ENCODE results near the gene ABCA2. TPM values are rescaled to one million over a fixed set of nuclear protein-coding genes. Genes with fewer than 3 reads are reported as not detected.
A peak's percentile ranks its signal among the peaks of the same experiment; 100 is the strongest.
"Not testable (repeated sequence)": the region's sequence is repeated elsewhere in the genome, so short reads cannot be mapped to it uniquely, and the experiment has no call there.

Gene ABCA2
- total RNA-seq, 1 donor from 2014 or later = 102 TPM

GRCh38 chr9:137035937-137036336 is 7.9 kb upstream of the ABCA2 start:
- Histone ChIP-seq H3K4me3 (no peak overlapping the region), H3K9me3 (no peaks in the 10 kb centered on the region), H3K4me1 (peaks cover 0 to 7% of the 10 kb centered on the region in 2 donors), H3K27ac (no peak overlapping the region), H3K27me3 (no peaks in the 10 kb centered on the region), H3K36me3 (peaks cover 18 to 24% of the 10 kb centered on the region in 2 donors)
- intact Hi-C loops (cut with DNase I) = loop anchor here (1.0 kb wide), 1 partner anchor 249 kb away; no protein-coding TSS in a partner anchor
- DNase-seq (ENCODE audit: low spot score in 2 of 2) = no peak
- no peak for TF ChIP-seq CTCF (IDR thresholded peaks at IDR 0.05)

GRCh38 chr9:137035507-137035834 is 7.4 kb upstream of the ABCA2 start:
- H3K4me3 ChIP-seq = no peak overlapping the region
- intact Hi-C loops (cut with DNase I) = loop anchor here (1.0 kb wide), 1 partner anchor 248 kb away; no protein-coding TSS in a partner anchor

GRCh38 chr9:137034709-137035506 is 6.9 kb upstream of the ABCA2 start:
- intact Hi-C loops (cut with DNase I) = loop anchor here (1.0 kb wide), 1 partner anchor 248 kb away; no protein-coding TSS in a partner anchor
- Histone ChIP-seq H3K27ac (no peak overlapping the region), H3K4me1 (peaks cover 0 to 7% of the 10 kb centered on the region in 2 donors), H3K9me3 (no peaks in the 10 kb centered on the region), H3K4me3 (no peak overlapping the region), H3K27me3 (no peaks in the 10 kb centered on the region), H3K36me3 (peaks cover 10 to 13% of the 10 kb centered on the region in 2 donors)
- DNase-seq (ENCODE audit: low spot score in 2 of 2) = peak in 1 of 2 donors; percentile 84
- TF ChIP-seq CTCF (IDR thresholded peaks at IDR 0.05) = peak; percentile 82 to 94 (median 91)

More at GRCh38 chr9:137035507-137035834, 7.4 kb upstream of the ABCA2 start:
- Histone ChIP-seq H3K9me3 (no peaks in the 10 kb centered on the region), H3K4me1 (peaks cover 0 to 7% of the 10 kb centered on the region in 2 donors), H3K27me3 (no peaks in the 10 kb centered on the region), H3K36me3 (peaks cover 15 to 19% of the 10 kb centered on the region in 2 donors), H3K27ac (no peak overlapping the region)
- DNase-seq (ENCODE audit: low spot score in 2 of 2) = no peak
- peak in 1 of 3 experiments; percentile 4 for TF ChIP-seq CTCF (IDR thresholded peaks at IDR 0.05)

GRCh38 chr9:137034039-137034708 is 6.1 kb upstream of the ABCA2 start:
- intact Hi-C loops (cut with DNase I) = no loop called here
- no peak for TF ChIP-seq CTCF (IDR thresholded peaks at IDR 0.05)

GRCh38 chr9:137033481-137033880 is 5.4 kb upstream of the ABCA2 start:
- intact Hi-C loops (cut with DNase I); H3K27me3 ChIP-seq; H3K9me3 ChIP-seq; H3K27ac ChIP-seq; DNase-seq (ENCODE audit: low spot score in 2 of 2); H3K36me3 ChIP-seq: not testable (repeated sequence)
- Histone ChIP-seq H3K4me1 (peaks cover 6 to 16% of the 10 kb centered on the region in 2 donors), H3K4me3 (peak overlapping the region in 1 of 2 donors; percentile 25)

More at GRCh38 chr9:137034039-137034708, 6.1 kb upstream of the ABCA2 start:
- H3K4me3 ChIP-seq = peak overlapping the region in 1 of 2 donors; percentile 25
- peaks cover 4 to 9% of the 10 kb centered on the region in 2 donors for H3K4me1 ChIP-seq
- H3K27ac ChIP-seq = no peak overlapping the region
- H3K27me3 ChIP-seq = no peaks in the 10 kb centered on the region
- DNase-seq (ENCODE audit: low spot score in 2 of 2) = no peak
- no peaks in the 10 kb centered on the region for H3K9me3 ChIP-seq
- peaks cover 3 to 6% of the 10 kb centered on the region in 2 donors for H3K36me3 ChIP-seq

GRCh38 chr9:137032858-137033257 is 4.8 kb upstream of the ABCA2 start:
- Histone ChIP-seq H3K4me1 (peaks cover 8 to 17% of the 10 kb centered on the region in 2 donors), H3K36me3 (no peaks in the 10 kb centered on the region), H3K4me3 (peak overlapping the region in 1 of 2 donors; percentile 25), H3K27me3 (no peaks in the 10 kb centered on the region), H3K9me3 (no peaks in the 10 kb centered on the region), H3K27ac (no peak overlapping the region)
- intact Hi-C loops (cut with DNase I) = no loop called here
- peak in 1 of 2 donors; percentile 75 for DNase-seq (ENCODE audit: low spot score in 2 of 2)
- no peak for TF ChIP-seq CTCF (IDR thresholded peaks at IDR 0.05)

Measured in ascending aorta (tissue), 2 donors.